ENCODE data around the gene NALCN. TPM values are rescaled to one million over a fixed set of nuclear protein-coding genes. Genes with fewer than 3 reads are reported as not detected.

Gene NALCN
- total and polyA plus RNA-seq, 9 donors = 0.24 to 1.2 (median 0.33) TPM

DNA sequence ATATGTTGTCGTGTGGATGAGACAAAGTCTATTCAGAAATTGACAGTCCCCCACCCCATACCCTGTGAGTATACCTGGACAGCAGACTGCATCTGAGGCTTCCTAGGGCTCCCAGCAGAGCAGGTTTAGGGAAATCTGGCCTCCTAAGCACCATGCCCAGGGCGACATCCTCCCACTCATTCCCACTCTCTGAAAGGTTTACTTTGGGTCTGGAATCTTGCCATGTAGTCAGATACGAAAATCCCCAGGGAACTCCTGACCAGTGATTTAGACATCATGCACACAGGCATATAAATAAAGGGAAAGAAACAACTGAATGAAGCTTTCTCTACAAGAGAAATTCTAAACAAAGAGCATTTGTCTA is 717 bp upstream of the NALCN start:
- no peak overlapping the region for H3K27ac ChIP-seq (ENCODE audit: low read length)
- WGBS (ENCODE audit: insufficient coverage) = no CpG with 5 or more reads among the region's 3 CpGs
- no peak overlapping the region for H3K4me3 ChIP-seq (ENCODE audit: low read length)
- DNase-seq = no peak
- H3K27me3 ChIP-seq (ENCODE audit: control insufficient read depth, insufficient read depth, low read length) = peaks cover 23% of the 10 kb centered on the region
- H3K9me3 ChIP-seq (replicated peaks; ENCODE audit: control insufficient read depth, low read depth, low read length) = no peaks in the 10 kb centered on the region
- no peaks in the 10 kb centered on the region for H3K4me1 ChIP-seq (ENCODE audit: control insufficient read depth, insufficient read depth, low read length)
- no peaks in the 10 kb centered on the region for H3K36me3 ChIP-seq (ENCODE audit: control insufficient read depth, insufficient read depth, low read length)

DNA sequence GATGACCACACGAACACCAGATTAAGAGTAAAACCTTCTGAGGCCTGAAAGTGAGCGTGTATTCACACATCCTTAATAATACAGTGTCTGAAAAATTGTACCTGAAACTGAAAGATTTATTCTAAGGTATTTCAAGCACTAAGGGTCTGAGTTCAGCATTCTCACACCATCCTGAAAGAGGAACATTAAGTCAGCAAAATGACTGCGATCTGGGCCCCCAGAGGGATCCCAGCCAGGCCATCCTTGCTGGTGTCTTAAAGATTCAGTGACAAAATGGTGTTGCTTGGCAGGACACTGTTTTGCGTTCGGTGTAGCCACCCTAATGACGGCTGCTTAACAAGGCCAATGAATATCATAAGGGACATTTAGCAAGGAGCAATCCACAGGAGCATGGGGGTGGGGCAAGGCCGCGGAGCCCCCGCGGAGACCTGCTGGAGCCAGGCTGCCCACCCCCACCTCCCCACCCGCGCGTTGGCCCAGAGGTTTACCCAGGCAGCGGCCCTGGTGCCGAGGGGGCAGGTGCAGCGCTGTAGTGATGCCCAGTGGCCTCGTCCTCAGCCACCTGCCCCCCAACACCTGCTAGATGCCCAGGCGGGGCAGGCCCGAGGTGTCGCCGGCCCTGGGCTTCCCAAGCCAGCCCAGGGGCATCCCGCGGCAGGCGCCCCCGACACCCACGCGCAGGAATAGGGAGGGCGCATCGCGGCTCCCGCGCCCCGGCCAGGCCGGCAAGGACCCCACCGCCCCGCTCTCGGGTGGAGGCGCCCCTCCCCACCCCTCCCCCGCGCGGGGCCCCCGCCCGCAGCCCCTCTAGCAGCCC is 742 bp downstream of the NALCN start:
- Histone ChIP-seq H3K27me3 (ENCODE audit: control insufficient read depth, insufficient read depth, low read length) (peaks cover 23% of the 10 kb centered on the region), H3K27ac (ENCODE audit: low read length) (no peak overlapping the region), H3K4me1 (ENCODE audit: control insufficient read depth, insufficient read depth, low read length) (no peaks in the 10 kb centered on the region), H3K4me3 (ENCODE audit: low read length) (no peak overlapping the region), H3K9me3 (replicated peaks; ENCODE audit: control insufficient read depth, low read depth, low read length) (no peaks in the 10 kb centered on the region), H3K36me3 (ENCODE audit: control insufficient read depth, insufficient read depth, low read length) (no peaks in the 10 kb centered on the region)
- no peak for DNase-seq
- WGBS (ENCODE audit: insufficient coverage) = 13% methylated on average over 25 of the region's 43 CpGs

DNA sequence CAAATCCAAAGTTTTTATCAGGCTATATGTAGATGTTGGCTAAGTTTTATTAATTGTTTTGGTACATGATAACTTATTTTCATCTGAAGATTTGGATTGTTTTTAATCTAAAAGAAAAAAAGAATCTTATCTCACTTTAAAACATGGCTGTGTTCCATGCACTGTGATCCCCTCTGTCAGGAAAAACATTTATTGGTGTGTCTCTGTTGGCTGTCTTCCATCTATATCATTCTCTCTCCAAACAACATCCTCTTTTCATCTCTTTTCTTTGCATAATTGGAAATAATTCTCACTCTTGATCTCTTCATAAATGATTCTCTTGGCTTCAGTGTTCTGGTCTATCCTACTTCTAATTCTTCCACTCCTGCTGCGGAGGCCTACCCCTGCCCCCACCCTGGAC is 4.2 kb downstream of the NALCN start:
- peaks cover 22% of the 10 kb centered on the region for H3K27me3 ChIP-seq (ENCODE audit: control insufficient read depth, insufficient read depth, low read length)
- H3K27ac ChIP-seq (ENCODE audit: low read length) = no peak overlapping the region
- H3K4me3 ChIP-seq (ENCODE audit: low read length) = no peak overlapping the region
- WGBS (ENCODE audit: insufficient coverage) = 57% methylated on average over 1 of the region's 1 CpG
- no peaks in the 10 kb centered on the region for H3K36me3 ChIP-seq (ENCODE audit: control insufficient read depth, insufficient read depth, low read length)
- DNase-seq = no peak
- H3K9me3 ChIP-seq (replicated peaks; ENCODE audit: control insufficient read depth, low read depth, low read length) = no peaks in the 10 kb centered on the region
- H3K4me1 ChIP-seq (ENCODE audit: control insufficient read depth, insufficient read depth, low read length) = no peaks in the 10 kb centered on the region

DNA sequence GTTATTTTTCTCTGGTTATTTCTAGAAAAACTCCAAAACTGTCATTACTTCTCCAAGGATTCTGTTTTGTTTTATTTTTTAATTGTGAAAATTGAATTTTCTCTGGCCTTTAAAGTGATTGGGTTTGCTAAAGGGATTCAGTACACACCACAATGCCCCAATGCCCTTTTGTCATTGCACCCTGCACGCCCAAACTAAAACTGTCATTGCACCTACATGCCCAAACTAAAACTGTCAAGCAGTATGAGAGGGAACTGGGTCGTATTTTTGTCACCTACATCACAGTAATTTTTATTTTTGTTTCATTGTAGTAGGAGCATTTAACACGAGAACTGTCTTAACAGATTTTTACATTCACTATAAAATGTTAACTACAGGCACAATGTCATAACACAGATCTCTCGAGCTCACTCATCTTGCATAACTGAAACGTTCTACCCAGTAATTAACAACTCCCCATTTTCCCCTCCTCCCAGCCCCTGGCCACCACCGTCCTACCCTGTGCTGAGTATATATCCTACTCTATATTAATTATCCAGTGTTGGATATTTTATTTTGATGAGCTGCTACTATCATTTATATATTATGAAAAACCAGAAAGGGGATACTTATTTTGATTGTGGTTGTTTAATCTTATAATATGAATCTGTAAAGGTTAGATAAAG is 7.2 kb downstream of the NALCN start:
- Histone ChIP-seq H3K27me3 (ENCODE audit: control insufficient read depth, insufficient read depth, low read length) (peaks cover 4% of the 10 kb centered on the region), H3K4me1 (ENCODE audit: control insufficient read depth, insufficient read depth, low read length) (no peaks in the 10 kb centered on the region), H3K27ac (ENCODE audit: low read length) (no peak overlapping the region), H3K36me3 (ENCODE audit: control insufficient read depth, insufficient read depth, low read length) (no peaks in the 10 kb centered on the region), H3K4me3 (ENCODE audit: low read length) (no peak overlapping the region), H3K9me3 (replicated peaks; ENCODE audit: control insufficient read depth, low read depth, low read length) (no peaks in the 10 kb centered on the region)
- DNase-seq = no peak
- 90% methylated on average over 2 of the region's 6 CpGs for WGBS (ENCODE audit: insufficient coverage)

DNA sequence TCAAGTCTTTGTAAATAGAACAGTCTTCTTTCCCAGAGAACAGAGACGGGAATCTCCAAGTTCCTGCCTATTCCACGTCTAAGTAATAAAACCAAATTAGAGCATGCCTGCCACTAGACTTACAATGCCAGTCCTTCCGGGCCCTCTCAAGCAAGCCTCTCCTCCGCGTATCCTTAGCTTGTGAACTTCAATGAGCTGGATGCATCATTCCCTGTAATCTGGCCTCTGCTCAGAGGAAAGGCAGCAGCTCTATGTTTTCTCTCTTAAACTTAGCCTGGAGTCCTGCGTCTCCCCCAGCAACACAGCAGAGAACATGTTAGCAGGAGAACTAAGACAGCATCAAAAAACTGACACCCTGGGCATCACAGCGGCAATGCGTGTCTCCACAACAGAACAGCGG is 8.2 kb downstream of the NALCN start:
- no peak for DNase-seq
- H3K27me3 ChIP-seq (ENCODE audit: control insufficient read depth, insufficient read depth, low read length) = no peaks in the 10 kb centered on the region
- 46% methylated on average over 2 of the region's 9 CpGs for WGBS (ENCODE audit: insufficient coverage)
- no peak overlapping the region for H3K27ac ChIP-seq (ENCODE audit: low read length)
- H3K9me3 ChIP-seq (replicated peaks; ENCODE audit: control insufficient read depth, low read depth, low read length) = no peaks in the 10 kb centered on the region
- no peaks in the 10 kb centered on the region for H3K36me3 ChIP-seq (ENCODE audit: control insufficient read depth, insufficient read depth, low read length)
- H3K4me3 ChIP-seq (ENCODE audit: low read length) = no peak overlapping the region
- no peaks in the 10 kb centered on the region for H3K4me1 ChIP-seq (ENCODE audit: control insufficient read depth, insufficient read depth, low read length)

DNA sequence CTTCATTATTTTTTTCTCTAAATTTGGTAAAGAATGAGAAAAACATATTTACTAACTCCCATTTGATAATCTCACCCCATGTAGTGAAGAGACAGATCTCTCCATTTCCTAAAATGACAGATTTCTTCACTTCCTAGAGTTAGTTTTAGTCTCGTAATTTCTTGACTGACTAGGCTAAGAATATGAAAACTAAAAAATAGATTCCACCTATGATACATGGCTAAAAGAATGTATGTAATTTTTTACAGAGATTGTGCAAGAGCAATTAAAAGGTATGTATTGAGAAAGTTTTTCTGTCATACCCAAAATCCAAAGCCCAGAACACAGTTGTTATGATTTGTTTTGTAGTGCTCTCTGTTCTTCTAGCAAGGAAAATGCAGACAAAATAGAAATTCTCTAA is 9.5 kb downstream of the NALCN start:
- WGBS (ENCODE audit: insufficient coverage) = no CpG with 5 or more reads among the region's 1 CpG
- no peaks in the 10 kb centered on the region for H3K4me1 ChIP-seq (ENCODE audit: control insufficient read depth, insufficient read depth, low read length)

DNA sequence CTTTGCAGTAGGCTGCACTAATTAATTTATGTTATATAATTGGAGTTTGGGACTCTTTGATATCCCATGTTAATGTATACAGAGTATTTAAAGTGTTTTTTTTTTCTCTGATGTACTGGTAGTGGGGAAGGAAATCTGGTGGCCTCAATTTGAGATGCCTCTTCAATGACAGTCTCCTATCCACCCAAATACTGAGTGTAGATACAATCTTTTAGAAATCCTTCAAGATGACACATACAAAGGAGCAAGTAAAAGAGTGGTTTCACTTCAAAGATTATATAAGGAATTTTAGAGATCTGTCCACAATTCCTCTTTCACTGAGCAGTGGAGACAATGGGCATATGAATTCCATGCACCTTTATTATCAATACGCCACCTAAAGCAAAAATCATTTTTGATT is 15.1 kb downstream of the NALCN start:
- Histone ChIP-seq H3K4me3 (ENCODE audit: low read length) (no peak overlapping the region), H3K27me3 (ENCODE audit: control insufficient read depth, insufficient read depth, low read length) (no peaks in the 10 kb centered on the region), H3K9me3 (replicated peaks; ENCODE audit: control insufficient read depth, low read depth, low read length) (no peaks in the 10 kb centered on the region), H3K36me3 (ENCODE audit: control insufficient read depth, insufficient read depth, low read length) (no peaks in the 10 kb centered on the region), H3K4me1 (ENCODE audit: control insufficient read depth, insufficient read depth, low read length) (no peaks in the 10 kb centered on the region), H3K27ac (ENCODE audit: low read length) (no peak overlapping the region)
- WGBS (ENCODE audit: insufficient coverage) = no CpG with 5 or more reads among the region's 1 CpG
- no peak for DNase-seq

More for the DNA sequence above, 9.5 kb downstream of the NALCN start:
- H3K27me3 ChIP-seq (ENCODE audit: control insufficient read depth, insufficient read depth, low read length) = no peaks in the 10 kb centered on the region
- H3K9me3 ChIP-seq (replicated peaks; ENCODE audit: control insufficient read depth, low read depth, low read length) = no peaks in the 10 kb centered on the region
- no peak overlapping the region for H3K27ac ChIP-seq (ENCODE audit: low read length)
- H3K36me3 ChIP-seq (ENCODE audit: control insufficient read depth, insufficient read depth, low read length) = no peaks in the 10 kb centered on the region
- DNase-seq = no peak
- no peak overlapping the region for H3K4me3 ChIP-seq (ENCODE audit: low read length)

DNA sequence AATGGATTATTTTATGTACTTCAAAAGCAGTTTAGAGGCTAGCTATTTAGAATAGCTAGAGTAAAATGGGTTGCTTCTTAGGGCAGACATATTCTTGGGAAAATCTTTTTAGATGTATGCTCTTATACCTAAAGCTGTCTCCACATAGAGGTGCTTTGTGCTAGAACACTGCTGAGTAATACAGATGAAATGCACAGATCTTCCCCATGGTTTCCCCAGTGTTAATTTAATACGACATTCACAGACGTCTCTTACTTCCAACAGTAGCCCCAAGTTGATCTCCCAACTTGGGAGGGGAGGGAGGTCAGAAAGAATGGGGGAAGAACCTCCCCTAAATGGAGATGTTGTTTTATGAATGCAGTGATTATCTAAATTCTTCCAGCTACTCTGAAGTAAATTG is 16.9 kb downstream of the NALCN start:
- Histone ChIP-seq H3K9me3 (replicated peaks; ENCODE audit: control insufficient read depth, low read depth, low read length) (no peaks in the 10 kb centered on the region), H3K36me3 (ENCODE audit: control insufficient read depth, insufficient read depth, low read length) (no peaks in the 10 kb centered on the region), H3K27ac (ENCODE audit: low read length) (no peak overlapping the region), H3K27me3 (ENCODE audit: control insufficient read depth, insufficient read depth, low read length) (no peaks in the 10 kb centered on the region), H3K4me1 (ENCODE audit: control insufficient read depth, insufficient read depth, low read length) (no peaks in the 10 kb centered on the region), H3K4me3 (ENCODE audit: low read length) (no peak overlapping the region)
- DNase-seq = no peak
- no CpG with 5 or more reads among the region's 2 CpGs for WGBS (ENCODE audit: insufficient coverage)

DNA sequence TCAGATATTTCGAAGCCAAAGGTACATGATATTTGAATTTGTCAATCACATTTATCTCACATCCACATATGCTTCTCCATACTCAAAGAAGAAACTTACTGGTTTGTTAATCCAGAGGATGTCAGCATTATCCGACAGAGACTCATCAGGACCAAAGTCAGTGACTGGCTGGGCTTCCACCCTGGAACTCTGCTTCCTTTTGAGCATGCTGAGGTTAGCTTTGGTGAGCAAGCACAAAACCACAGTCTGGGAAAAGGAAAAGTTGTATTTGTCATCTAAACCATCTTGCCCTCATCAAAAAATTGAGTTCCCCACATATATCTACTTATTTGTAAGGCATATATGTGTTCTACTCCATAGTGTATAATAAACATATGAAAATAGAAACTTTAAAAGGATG is 17.4 kb downstream of the NALCN start:
- Histone ChIP-seq H3K27me3 (ENCODE audit: control insufficient read depth, insufficient read depth, low read length) (no peaks in the 10 kb centered on the region), H3K4me1 (ENCODE audit: control insufficient read depth, insufficient read depth, low read length) (no peaks in the 10 kb centered on the region), H3K27ac (ENCODE audit: low read length) (no peak overlapping the region), H3K36me3 (ENCODE audit: control insufficient read depth, insufficient read depth, low read length) (no peaks in the 10 kb centered on the region), H3K4me3 (ENCODE audit: low read length) (no peak overlapping the region), H3K9me3 (replicated peaks; ENCODE audit: control insufficient read depth, low read depth, low read length) (no peaks in the 10 kb centered on the region)
- WGBS (ENCODE audit: insufficient coverage) = 90% methylated on average over 2 of the region's 2 CpGs
- DNase-seq = no peak

DNA sequence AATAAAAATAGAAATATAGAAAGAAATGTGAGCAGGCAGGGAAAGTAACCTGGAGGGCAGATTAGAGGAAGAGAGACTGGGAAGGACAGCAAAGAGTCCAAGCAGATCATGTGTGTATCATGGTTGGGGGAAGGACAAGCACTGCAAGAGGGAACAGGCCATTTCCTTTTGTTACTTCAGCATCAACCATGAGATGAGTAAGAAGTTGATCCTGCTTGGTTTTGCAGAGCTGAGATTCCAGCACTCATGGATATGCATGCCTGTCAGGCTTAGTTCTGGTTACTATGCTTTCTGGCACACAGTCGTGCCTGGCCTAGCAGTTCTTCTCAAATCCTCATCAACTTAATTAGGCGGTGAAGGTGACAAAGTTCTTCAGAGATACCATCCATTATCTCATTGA is 18.1 kb downstream of the NALCN start:
- Histone ChIP-seq H3K9me3 (replicated peaks; ENCODE audit: control insufficient read depth, low read depth, low read length) (no peaks in the 10 kb centered on the region), H3K4me1 (ENCODE audit: control insufficient read depth, insufficient read depth, low read length) (no peaks in the 10 kb centered on the region), H3K27me3 (ENCODE audit: control insufficient read depth, insufficient read depth, low read length) (no peaks in the 10 kb centered on the region), H3K36me3 (ENCODE audit: control insufficient read depth, insufficient read depth, low read length) (no peaks in the 10 kb centered on the region), H3K27ac (ENCODE audit: low read length) (no peak overlapping the region), H3K4me3 (ENCODE audit: low read length) (no peak overlapping the region)
- WGBS (ENCODE audit: insufficient coverage) = 83% methylated on average over 2 of the region's 2 CpGs
- DNase-seq = no peak

Measured in muscle of leg (tissue), 11 donors.